HEK293 (cell line): Measurements from ENCODE around the gene SYT14.

Experiments used
- GLI2 ChIP-seq: fragments of 450-650 bp; formaldehyde crosslinking; IDR thresholded peaks from 2 replicates; pipeline ENCODE4; 2017; ENCODE audit warnings: missing biosample characterization, missing genetic modification characterization, low read depth, borderline replicate concordance
- HOXA7 ChIP-seq: sonication (generic); formaldehyde crosslinking; IDR thresholded peaks from 2 replicates; pipeline ENCODE4 v1.8.1; 2022; ENCODE audit warnings: missing genetic modification reagents, borderline replicate concordance
- MEIS1 ChIP-seq: sonication (generic); formaldehyde crosslinking; IDR thresholded peaks from 2 replicates; pipeline ENCODE4 v1.8.1; 2022; ENCODE audit warnings: missing genetic modification reagents, mild to moderate bottlenecking, borderline replicate concordance
- PBX3 ChIP-seq: sonication (generic); formaldehyde crosslinking; IDR thresholded peaks from 2 replicates; pipeline ENCODE4 v1.8.1; 2022; ENCODE audit warnings: mild to moderate bottlenecking, moderate library complexity, missing genetic modification reagents
- SP3 ChIP-seq: fragments of 450-650 bp; formaldehyde crosslinking; IDR thresholded peaks from 2 replicates; pipeline ENCODE4 v1.5.1; 2016; ENCODE audit warnings: missing biosample characterization, missing genetic modification characterization
- TCF7L2 ChIP-seq: IDR thresholded peaks from 2 replicates; pipeline ENCODE4 v1.6.1; 2011; ENCODE audit warnings: low read depth, mild to moderate bottlenecking, inconsistent platforms, low read length, moderate library complexity, borderline replicate concordance
- ZBTB26 ChIP-seq: fragments of 450-650 bp; formaldehyde crosslinking; optimal IDR thresholded peaks from 2 replicates; pipeline ENCODE3; 2016; ENCODE audit warnings: missing biosample characterization, mild to moderate bottlenecking, missing genetic modification characterization
- ZBTB44 ChIP-seq: fragments of 450-650 bp; IDR thresholded peaks from 2 replicates; pipeline ENCODE4 v1.5.1; 2018; ENCODE audit warnings: missing biosample characterization, mild to moderate bottlenecking, missing genetic modification characterization
- ZBTB48 ChIP-seq: fragments of 450-650 bp; formaldehyde crosslinking; IDR thresholded peaks from 2 replicates; pipeline ENCODE4 v1.5.1; 2016; ENCODE audit warnings: missing biosample characterization, missing genetic modification characterization
- ZBTB7A ChIP-seq: fragments of 450-650 bp; formaldehyde crosslinking; IDR thresholded peaks from 2 replicates; pipeline ENCODE4 v1.5.1; 2016; ENCODE audit warnings: low read depth, missing biosample characterization, missing genetic modification characterization
- ZEB2 ChIP-seq: fragments of 450-650 bp; formaldehyde crosslinking; IDR thresholded peaks from 2 replicates; pipeline ENCODE4 v1.5.1; 2016; ENCODE audit warnings: missing biosample characterization, missing genetic modification characterization
- ZFP37 ChIP-seq: fragments of 450-650 bp; formaldehyde crosslinking; IDR thresholded peaks from 2 replicates; pipeline ENCODE4 v1.5.1; 2016; ENCODE audit warnings: missing biosample characterization, missing genetic modification characterization
- ZNF112 ChIP-seq: fragments of 450-650 bp; formaldehyde crosslinking; IDR thresholded peaks from 2 replicates; pipeline ENCODE4 v1.5.0; 2017; ENCODE audit warnings: missing biosample characterization, missing genetic modification characterization
- ZNF132 ChIP-seq: fragments of 450-650 bp; formaldehyde crosslinking; IDR thresholded peaks from 2 replicates; pipeline ENCODE4 v1.5.1; 2017; ENCODE audit warnings: missing biosample characterization, missing genetic modification characterization, borderline replicate concordance
- ZNF169 ChIP-seq: fragments of 450-650 bp; formaldehyde crosslinking; IDR thresholded peaks from 2 replicates; pipeline ENCODE4 v1.5.1; 2016; ENCODE audit warnings: missing biosample characterization, missing genetic modification characterization
- ZNF18 ChIP-seq: fragments of 450-650 bp; formaldehyde crosslinking; IDR thresholded peaks from 2 replicates; pipeline ENCODE4 v1.5.1; 2016; ENCODE audit warnings: missing biosample characterization, missing genetic modification characterization
- ZNF19 ChIP-seq: fragments of 450-650 bp; formaldehyde crosslinking; IDR thresholded peaks from 2 replicates; pipeline ENCODE4; 2016; ENCODE audit warnings: missing biosample characterization, missing genetic modification characterization, low read depth
- ZNF324 ChIP-seq: fragments of 450-650 bp; formaldehyde crosslinking; IDR thresholded peaks from 2 replicates; pipeline ENCODE4 v1.5.1; 2016; ENCODE audit warnings: missing biosample characterization, missing genetic modification characterization
- ZNF341 ChIP-seq: fragments of 450-650 bp; formaldehyde crosslinking; IDR thresholded peaks from 2 replicates; pipeline ENCODE4; 2016; ENCODE audit warnings: low read depth, missing biosample characterization, missing genetic modification characterization
- ZNF350 ChIP-seq: fragments of 450-650 bp; formaldehyde crosslinking; IDR thresholded peaks from 2 replicates; pipeline ENCODE4 v1.5.0; 2017; ENCODE audit warnings: missing biosample characterization, mild to moderate bottlenecking, missing genetic modification characterization
- ZNF366 ChIP-seq: fragments of 450-650 bp; formaldehyde crosslinking; conservative IDR thresholded peaks from 2 replicates; pipeline ENCODE4 v1.5.1; 2016; ENCODE audit warnings: missing biosample characterization, missing genetic modification characterization
- ZNF518A ChIP-seq: fragments of 450-650 bp; formaldehyde crosslinking; conservative IDR thresholded peaks from 2 replicates; pipeline ENCODE4 v1.5.1; 2016; ENCODE audit warnings: low read depth, missing biosample characterization, missing genetic modification characterization
- ZNF521 ChIP-seq: fragments of 450-650 bp; formaldehyde crosslinking; IDR thresholded peaks from 2 replicates; pipeline ENCODE4 v1.5.1; 2017; ENCODE audit warnings: missing biosample characterization, mild to moderate bottlenecking, missing genetic modification characterization
- ZNF530 ChIP-seq: fragments of 450-650 bp; formaldehyde crosslinking; IDR thresholded peaks from 2 replicates; pipeline ENCODE4 v1.5.1; 2016; ENCODE audit warnings: low read depth, missing biosample characterization, missing genetic modification characterization
- ZNF549 ChIP-seq: fragments of 450-650 bp; IDR thresholded peaks from 2 replicates; pipeline ENCODE4 v1.5.1; 2018; ENCODE audit warnings: missing biosample characterization, missing genetic modification characterization, mild to moderate bottlenecking, inconsistent platforms, moderate library complexity
- ZNF560 ChIP-seq: fragments of 450-650 bp; formaldehyde crosslinking; IDR thresholded peaks from 2 replicates; pipeline ENCODE4 v1.5.1; 2017; ENCODE audit warnings: missing biosample characterization, missing genetic modification characterization, borderline replicate concordance
- ZNF600 ChIP-seq: fragments of 450-650 bp; formaldehyde crosslinking; IDR thresholded peaks from 2 replicates; pipeline ENCODE4 v1.5.1; 2016; ENCODE audit warnings: missing biosample characterization, missing genetic modification characterization
- ZNF626 ChIP-seq: fragments of 450-650 bp; sonication (Bioruptor Pico); formaldehyde crosslinking; IDR thresholded peaks from 2 replicates; pipeline ENCODE4 v1.5.1; 2018; ENCODE audit warnings: missing biosample characterization, missing genetic modification characterization, inconsistent platforms
- ZNF660 ChIP-seq: fragments of 450-650 bp; IDR thresholded peaks from 2 replicates; pipeline ENCODE4 v1.5.1; 2018; ENCODE audit warnings: missing biosample characterization, mild to moderate bottlenecking, missing genetic modification characterization
- ZNF791 ChIP-seq: fragments of 450-650 bp; formaldehyde crosslinking; IDR thresholded peaks from 2 replicates; pipeline ENCODE4 v1.5.1; 2016; ENCODE audit warnings: missing biosample characterization, missing genetic modification characterization
- ZNF843 ChIP-seq: fragments of 450-650 bp; formaldehyde crosslinking; IDR thresholded peaks from 2 replicates; pipeline ENCODE4 v1.5.1; 2016; ENCODE audit warnings: missing biosample characterization, missing genetic modification characterization
- ZSCAN30 ChIP-seq: fragments of 450-650 bp; IDR thresholded peaks from 2 replicates; pipeline ENCODE4 v1.5.1; 2018; ENCODE audit warnings: missing biosample characterization, mild to moderate bottlenecking, missing genetic modification characterization, moderate library complexity

SYT14 gene

GRCh38 chr1:210081494-210081893, 143.5 kb downstream of the SYT14 start (continued):
- TF ChIP-seq ZBTB44 (tag by site-specific recombination) (peak; percentile 70; the same call in 1 of the 2 replicates), ZNF560 (no peak), ZNF843 (tag by site-specific recombination) (peak; percentile 97), ZNF169 (tag by site-specific recombination) (no peak), ZNF660 (no peak), TCF7L2 (no peak), HOXA7 (CRISPR knock-in tag) (no peak), ZNF518A (tag by site-specific recombination) (no peak), ZNF366 (tag by site-specific recombination) (0 out of 2 replicates have a peak, but pooled peaks have one; percentile 17), ZNF626 (tag by site-specific recombination) (peak; percentile 76; the same call in 1 of the 2 replicates), ZNF600 (no peak), GLI2 (tag by site-specific recombination) (peak; percentile 64; the same call in 1 of the 2 replicates), ZBTB7A (no peak), PBX3 (CRISPR knock-in tag) (no peak), ZNF324 (tag by site-specific recombination) (no peak), ZNF112 (tag by site-specific recombination) (no peak), ZNF350 (tag by site-specific recombination) (0 out of 2 replicates have a peak, but pooled peaks have one; percentile 18), ZNF521 (tag by site-specific recombination) (no peak), ZNF341 (tag by site-specific recombination) (no peak), ZBTB26 (tag by site-specific recombination) (no peak), ZNF18 (tag by site-specific recombination) (peak; percentile 56; the same call in 1 of the 2 replicates), ZFP37 (tag by site-specific recombination) (no peak), ZNF530 (no peak), ZNF791 (no peak), ZSCAN30 (tag by site-specific recombination) (peak; percentile 88; the same call in 1 of the 2 replicates), MEIS1 (CRISPR knock-in tag) (no peak), ZBTB48 (tag by site-specific recombination) (no peak), ZNF549 (no peak), ZEB2 (tag by site-specific recombination) (peak; percentile 61; the same call in 1 of the 2 replicates), ZNF132 (tag by site-specific recombination) (no peak), SP3 (tag by site-specific recombination) (no peak), ZNF19 (tag by site-specific recombination) (no peak)
